CD4-positive, alpha-beta T cell treated with Interleukin-2 at 100 ng/mL for 4 hours (primary cell): ENCODE measurements around the gene UBE2D4.
"Not testable (repeated sequence)": the region's sequence is repeated elsewhere in the genome, so short reads cannot be mapped to it uniquely, and the experiment has no call there.

ENCODE experiments used
- DNase-seq: peaks from one replicate; pipeline ENCODE4 v3.0.0-alpha.2; 2020; ENCODE audit warnings: low spot score

UBE2D4 gene

GRCh38 chr7:43966392-43966791, 40.2 kb downstream of the UBE2D4 start:
- DNase-seq, result not testable (repeated sequence)

- DNase-seq, result not testable (repeated sequence)
Observed at GRCh38 chr7:43968172-43969040, 42.2 kb downstream of the UBE2D4 start.

- DNase-seq, result not testable (repeated sequence)
Observed at GRCh38 chr7:43969586-43969985, 43.4 kb downstream of the UBE2D4 start.

GRCh38 chr7:43970698-43971097, 44.5 kb downstream of the UBE2D4 start:
- not testable (repeated sequence) for DNase-seq

- not testable (repeated sequence) for DNase-seq
Observed at GRCh38 chr7:43974033-43974573, 47.9 kb downstream of the UBE2D4 start.

GRCh38 chr7:43974725-43975482, 48.7 kb downstream of the UBE2D4 start:
- DNase-seq, result not testable (repeated sequence)

- no peak for DNase-seq
Observed at GRCh38 chr7:43977525-43977924, 51.3 kb downstream of the UBE2D4 start.

- DNase-seq, result not testable (repeated sequence)
Observed at GRCh38 chr7:43978102-43978501, 51.9 kb downstream of the UBE2D4 start.

- DNase-seq, result not testable (repeated sequence)
Observed at GRCh38 chr7:43982848-43983247, 56.6 kb downstream of the UBE2D4 start.

- not testable (repeated sequence) for DNase-seq
Observed at GRCh38 chr7:43983736-43984135, 57.5 kb downstream of the UBE2D4 start.

GRCh38 chr7:43985904-43986864, 59.9 kb downstream of the UBE2D4 start:
- DNase-seq, result peak; percentile 88

GRCh38 chr7:43987476-43987875, 61.2 kb downstream of the UBE2D4 start:
- not testable (repeated sequence) for DNase-seq

- DNase-seq, result not testable (repeated sequence)
Observed at GRCh38 chr7:43990011-43990585, 63.9 kb downstream of the UBE2D4 start.

GRCh38 chr7:43990829-43991228, 64.6 kb downstream of the UBE2D4 start:
- DNase-seq, result not testable (repeated sequence)

- DNase-seq, result not testable (repeated sequence)
Observed at GRCh38 chr7:43992896-43993295, 66.7 kb downstream of the UBE2D4 start.

GRCh38 chr7:43994681-43995080, 68.4 kb downstream of the UBE2D4 start:
- not testable (repeated sequence) for DNase-seq

GRCh38 chr7:43997532-43997931, 71.3 kb downstream of the UBE2D4 start, which contains the start of gene SPDYE1:
TSS of gene SPDYE1 (plus strand) at chr7:43997897. CDS start at chr7:43999950, 2,053 bp downstream.
- DNase-seq, result not testable (repeated sequence)
